Keratinocyte (primary cell): ENCODE results near the gene COMT.

Experiments used
- CTCF ChIP-seq, 3 experiments: IDR thresholded peaks in 1 of 3; conservative IDR thresholded peaks in 1 of 3; optimal IDR thresholded peaks in 1 of 3; 2 replicates in 2 of 3; 3 replicates in 1 of 3; pipeline versions ENCODE3 to v1.5.1; 2011; ENCODE audit warnings: low read length in 3 of 3, mild to moderate bottlenecking in 3 of 3, moderate library complexity in 2 of 3, control low read depth in 1 of 3, inconsistent platforms in 1 of 3; ENCODE audit not compliant: insufficient read depth in 2 of 3; ENCODE audit errors: extremely low read depth in 1 of 3
- EZH2 ChIP-seq: IDR thresholded peaks from one replicate; pipeline ENCODE4 v1.6.1; 2012; ENCODE audit warnings: inconsistent platforms, mild to moderate bottlenecking, low read length, moderate library complexity

GRCh38 chr22:19992921-19993355 is 51.4 kb downstream of the COMT start:
- no peak for TF ChIP-seq CTCF (optimal IDR thresholded peaks at IDR 0.05 in 1 of 3, IDR thresholded peaks at IDR 0.05 in 1 of 3, conservative IDR thresholded peaks at IDR 0.05 in 1 of 3; ENCODE audit: extremely low read depth in 1 of 3, insufficient read depth in 2 of 3, low read length in 3 of 3)
- no peak for TF ChIP-seq EZH2
